ENCODE measurements around the gene LCN6.

- TF ChIP-seq POLR2A (IDR thresholded peaks at IDR 0.05) (no peak), CTCF (IDR thresholded peaks at IDR 0.05) (no peak), EP300 (IDR thresholded peaks at IDR 0.05) (no peak), POLR2AphosphoS5 (IDR thresholded peaks at IDR 0.05) (no peak)
Observed at GRCh38 chr9:136774416-136775045, 26.2 kb upstream of the LCN6 start.
